GM12873 (cell line): Measurements from ENCODE around the gene SLC2A8.

ENCODE experiments used
- TF ChIP-seq, protein P1 (sequence below): IDR thresholded peaks from 2 replicates; pipeline ENCODE4 v1.5.1; 2012; ENCODE audit warnings: low read depth, mild to moderate bottlenecking, moderate library complexity, low read length, control low read depth; ENCODE audit not compliant: insufficient read depth; ENCODE audit errors: missing control alignments

SLC2A8 gene

DNA sequence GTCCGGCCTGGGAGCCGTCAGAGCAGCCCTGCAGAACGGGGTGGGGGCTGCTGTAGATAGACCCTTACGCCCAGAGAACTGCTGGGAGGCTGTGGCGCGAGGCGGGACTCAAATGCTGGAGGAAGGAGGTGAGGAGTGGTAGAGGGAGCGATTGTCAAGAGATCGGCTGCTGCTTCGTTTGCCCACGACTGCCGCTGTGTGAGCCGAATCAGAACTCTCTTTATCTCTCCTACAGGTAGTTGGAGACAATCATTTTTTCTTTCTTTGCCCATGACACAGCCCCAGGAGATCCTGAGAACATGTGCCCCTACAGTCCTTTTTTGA lies 27.7 kb downstream of the SLC2A8 start:
- TF ChIP-seq, protein P1, sequence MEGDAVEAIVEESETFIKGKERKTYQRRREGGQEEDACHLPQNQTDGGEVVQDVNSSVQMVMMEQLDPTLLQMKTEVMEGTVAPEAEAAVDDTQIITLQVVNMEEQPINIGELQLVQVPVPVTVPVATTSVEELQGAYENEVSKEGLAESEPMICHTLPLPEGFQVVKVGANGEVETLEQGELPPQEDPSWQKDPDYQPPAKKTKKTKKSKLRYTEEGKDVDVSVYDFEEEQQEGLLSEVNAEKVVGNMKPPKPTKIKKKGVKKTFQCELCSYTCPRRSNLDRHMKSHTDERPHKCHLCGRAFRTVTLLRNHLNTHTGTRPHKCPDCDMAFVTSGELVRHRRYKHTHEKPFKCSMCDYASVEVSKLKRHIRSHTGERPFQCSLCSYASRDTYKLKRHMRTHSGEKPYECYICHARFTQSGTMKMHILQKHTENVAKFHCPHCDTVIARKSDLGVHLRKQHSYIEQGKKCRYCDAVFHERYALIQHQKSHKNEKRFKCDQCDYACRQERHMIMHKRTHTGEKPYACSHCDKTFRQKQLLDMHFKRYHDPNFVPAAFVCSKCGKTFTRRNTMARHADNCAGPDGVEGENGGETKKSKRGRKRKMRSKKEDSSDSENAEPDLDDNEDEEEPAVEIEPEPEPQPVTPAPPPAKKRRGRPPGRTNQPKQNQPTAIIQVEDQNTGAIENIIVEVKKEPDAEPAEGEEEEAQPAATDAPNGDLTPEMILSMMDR: peak; percentile 7

DNA sequence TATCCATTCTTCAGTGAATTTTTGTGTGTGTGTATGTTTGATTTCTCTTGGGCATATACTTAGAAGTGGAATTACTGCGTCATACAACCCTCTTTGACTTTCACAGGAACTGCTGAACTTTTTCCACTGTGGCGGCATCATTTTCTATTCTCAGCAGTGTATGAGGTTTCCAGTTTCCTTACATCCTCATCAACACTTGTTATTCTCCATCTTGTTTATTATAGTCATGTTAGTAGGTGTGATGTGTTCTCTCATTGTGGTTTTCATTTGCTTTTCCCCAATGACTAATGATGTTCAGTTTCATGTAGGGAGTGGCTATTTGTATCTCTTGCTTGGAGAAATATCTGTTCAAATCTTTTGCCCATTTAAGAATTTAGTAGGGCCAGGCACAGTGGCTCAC lies 29.8 kb downstream of the SLC2A8 start:
- TF ChIP-seq, protein P1: no peak

DNA sequence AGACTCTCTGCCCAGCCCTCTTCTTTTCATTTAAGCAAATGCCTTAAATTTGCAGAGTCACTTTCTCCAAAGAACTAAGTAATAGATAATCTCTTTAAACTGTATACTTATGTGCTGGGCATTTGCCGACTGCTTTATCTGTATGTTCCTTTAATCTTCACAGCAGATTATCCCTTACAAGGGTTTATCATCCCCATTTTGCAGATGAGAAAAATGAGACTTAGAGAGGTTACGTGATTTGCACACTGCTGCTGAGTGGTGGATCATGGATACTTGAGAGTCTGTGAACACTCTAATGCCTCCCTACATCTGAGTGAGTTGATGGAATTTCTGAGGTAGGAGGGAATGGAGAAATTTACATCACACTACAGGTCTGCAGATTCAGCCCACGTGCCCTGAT lies 31.4 kb downstream of the SLC2A8 start:
- TF ChIP-seq, protein P1: no peak

- TF ChIP-seq, protein P1: no peak
Observed at GRCh38 chr9:127430415-127430814, 33.4 kb downstream of the SLC2A8 start.

DNA sequence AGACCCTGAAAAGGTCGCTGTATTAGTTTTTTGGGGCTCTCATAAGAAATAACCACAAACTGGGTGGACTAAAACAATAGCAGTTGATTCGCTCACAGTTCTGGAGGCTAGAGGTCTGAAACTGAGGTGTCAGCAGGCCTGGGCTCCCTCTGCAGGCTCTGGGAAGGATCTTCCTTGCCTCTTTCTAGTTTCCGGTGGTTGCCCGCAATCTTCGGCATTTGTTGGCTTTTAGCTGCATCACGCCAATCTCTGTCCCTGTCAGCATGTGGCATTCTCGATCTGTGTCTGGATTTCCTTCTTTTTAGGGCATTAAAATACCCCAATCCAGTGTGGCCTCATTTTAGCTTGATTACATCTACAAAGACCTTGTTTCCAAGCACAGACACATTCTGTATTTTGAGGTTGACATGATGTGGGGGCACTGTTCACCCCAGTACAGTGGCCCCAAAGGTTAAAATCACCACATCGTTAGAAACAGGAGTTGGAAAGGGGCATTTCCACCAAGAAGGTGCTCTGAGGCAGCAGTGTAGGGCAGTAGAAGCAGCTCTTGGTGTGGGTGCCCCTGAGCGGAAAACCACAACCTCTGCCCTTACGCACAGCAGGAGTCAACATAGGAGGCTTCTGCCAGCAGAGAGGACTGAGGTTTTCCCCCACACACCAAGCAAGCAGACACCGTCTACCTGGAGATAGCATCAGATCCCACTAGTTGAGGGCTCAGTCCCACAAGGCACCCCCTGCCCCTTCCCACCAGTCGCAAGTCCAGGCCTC lies 40.7 kb downstream of the SLC2A8 start:
- TF ChIP-seq, protein P1: no peak

DNA sequence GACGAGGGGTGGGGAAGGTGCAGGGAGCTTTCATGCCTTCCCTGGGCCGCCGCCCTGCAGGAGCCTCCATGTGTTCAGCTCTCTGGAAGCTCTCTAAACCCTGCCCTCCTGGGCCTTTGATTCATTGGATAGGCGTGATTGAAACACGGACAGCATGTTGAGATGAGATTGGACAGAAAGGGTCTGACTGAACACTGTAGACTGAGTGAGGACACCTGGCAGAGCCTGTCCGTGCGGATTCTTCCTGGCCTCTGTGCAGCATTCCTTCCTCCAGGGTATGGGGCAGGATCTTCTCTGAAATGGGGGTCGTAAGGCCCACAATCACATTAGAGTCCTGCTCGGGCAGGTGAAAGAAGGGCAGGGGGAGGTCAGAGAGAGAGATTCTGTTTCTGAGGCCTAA lies 41.4 kb downstream of the SLC2A8 start:
- TF ChIP-seq, protein P1: no peak

DNA sequence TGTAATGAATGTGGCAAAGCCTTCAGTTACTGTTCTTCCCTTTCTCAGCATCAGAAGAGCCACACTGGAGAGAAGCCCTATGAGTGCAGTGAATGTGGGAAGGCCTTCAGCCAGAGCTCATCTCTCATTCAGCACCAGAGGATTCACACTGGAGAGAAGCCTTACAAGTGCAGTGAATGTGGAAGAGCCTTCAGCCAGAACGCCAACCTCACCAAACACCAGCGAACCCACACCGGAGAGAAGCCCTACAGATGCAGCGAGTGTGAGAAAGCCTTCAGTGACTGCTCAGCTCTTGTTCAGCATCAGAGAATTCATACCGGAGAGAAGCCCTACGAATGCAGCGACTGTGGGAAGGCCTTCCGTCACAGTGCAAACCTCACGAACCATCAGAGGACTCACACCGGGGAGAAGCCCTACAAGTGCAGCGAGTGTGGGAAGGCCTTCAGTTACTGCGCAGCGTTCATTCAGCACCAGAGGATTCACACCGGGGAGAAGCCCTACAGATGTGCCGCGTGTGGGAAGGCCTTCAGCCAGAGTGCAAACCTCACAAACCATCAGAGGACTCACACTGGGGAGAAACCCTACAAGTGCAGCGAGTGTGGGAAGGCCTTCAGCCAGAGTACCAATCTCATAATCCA lies 47.4 kb downstream of the SLC2A8 start:
- TF ChIP-seq, protein P1: no peak
